Measurements from ENCODE around the gene MAMSTR.
"Not testable (repeated sequence)": the region's sequence is repeated elsewhere in the genome, so short reads cannot be mapped to it uniquely, and the experiment has no call there.

The MAMSTR gene

DNA sequence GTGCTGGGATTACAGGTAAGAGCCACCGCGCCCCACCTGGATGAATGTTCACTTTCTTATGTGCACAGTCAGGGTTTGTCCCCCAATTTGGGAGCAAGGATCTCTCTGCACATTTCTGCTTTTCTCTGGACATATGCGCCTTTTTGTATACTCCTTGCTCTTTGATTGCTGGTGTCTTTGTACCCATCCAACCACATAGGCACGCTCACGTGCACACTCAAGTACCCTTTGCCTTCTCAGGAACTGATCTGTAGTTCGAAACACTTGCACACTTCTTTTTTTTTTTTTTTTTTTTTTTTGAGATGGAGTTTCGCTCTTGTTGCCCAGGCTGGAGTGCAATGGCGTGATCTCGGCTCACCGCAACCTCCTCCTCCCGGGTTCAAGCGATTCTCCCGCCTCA is 1.4 kb downstream of the MAMSTR start:
- DNase-seq = not testable (repeated sequence)

DNA sequence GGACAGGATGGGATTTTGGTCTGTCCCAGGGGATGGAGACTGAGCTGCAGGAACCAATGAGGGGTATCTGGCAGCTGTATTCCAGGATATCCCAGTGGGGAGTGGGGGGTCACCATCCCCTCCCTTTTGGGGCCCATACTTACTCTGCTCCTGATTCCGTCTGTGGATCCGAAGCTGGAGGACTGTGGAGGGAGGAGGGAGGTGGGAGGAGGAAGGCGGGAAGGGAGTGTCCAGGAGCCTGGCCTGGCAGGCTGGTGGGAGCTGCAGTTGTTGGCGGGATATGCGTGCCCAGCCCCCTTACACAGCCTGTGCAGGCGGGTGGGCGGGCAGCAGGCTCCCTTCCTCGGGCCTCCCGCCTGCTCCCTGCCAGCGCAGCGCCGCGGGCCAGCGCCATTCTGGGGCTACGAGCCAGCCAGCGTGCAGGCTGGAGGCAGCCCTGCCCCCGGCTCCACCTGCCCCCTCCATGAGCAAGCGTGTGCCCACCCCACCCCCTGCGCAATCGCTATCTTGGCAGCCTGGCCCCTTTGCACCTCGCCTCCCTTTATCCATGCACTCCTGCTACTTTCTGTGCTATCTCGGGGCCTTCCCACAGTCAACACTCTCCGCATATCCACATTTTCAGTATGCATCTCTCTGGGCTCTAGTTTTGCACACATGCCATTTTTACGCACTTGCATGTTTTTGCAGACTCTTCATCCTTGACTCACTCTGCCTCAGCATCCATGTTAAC is 2.8 kb downstream of the MAMSTR start:
- peak; percentile 86 for DNase-seq

DNA sequence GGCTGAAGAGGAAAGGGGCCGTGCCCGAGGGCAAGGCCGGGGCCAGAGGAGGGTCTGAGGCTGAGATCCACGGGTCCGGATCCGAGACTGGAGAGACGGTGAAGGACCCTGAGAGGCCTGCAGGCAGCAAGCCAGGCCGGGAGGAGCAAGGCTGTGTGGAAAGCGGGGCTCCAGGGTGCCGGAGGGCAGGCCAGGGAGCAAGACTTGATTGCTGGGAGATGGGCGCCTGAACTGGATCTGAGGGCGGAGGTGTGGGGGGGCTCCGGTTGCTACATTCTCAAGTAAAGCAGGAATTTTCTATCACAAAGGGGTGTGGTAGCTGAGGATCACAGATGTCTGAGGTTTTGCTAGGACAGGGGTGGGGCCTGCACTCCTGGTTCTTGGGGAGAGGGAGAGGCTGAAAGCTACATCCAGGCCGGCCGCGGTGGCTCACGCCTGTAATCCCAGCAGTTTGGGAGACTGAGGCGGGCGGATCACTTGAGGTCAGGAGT is 3.8 kb downstream of the MAMSTR start:
- no peak for DNase-seq

DNA sequence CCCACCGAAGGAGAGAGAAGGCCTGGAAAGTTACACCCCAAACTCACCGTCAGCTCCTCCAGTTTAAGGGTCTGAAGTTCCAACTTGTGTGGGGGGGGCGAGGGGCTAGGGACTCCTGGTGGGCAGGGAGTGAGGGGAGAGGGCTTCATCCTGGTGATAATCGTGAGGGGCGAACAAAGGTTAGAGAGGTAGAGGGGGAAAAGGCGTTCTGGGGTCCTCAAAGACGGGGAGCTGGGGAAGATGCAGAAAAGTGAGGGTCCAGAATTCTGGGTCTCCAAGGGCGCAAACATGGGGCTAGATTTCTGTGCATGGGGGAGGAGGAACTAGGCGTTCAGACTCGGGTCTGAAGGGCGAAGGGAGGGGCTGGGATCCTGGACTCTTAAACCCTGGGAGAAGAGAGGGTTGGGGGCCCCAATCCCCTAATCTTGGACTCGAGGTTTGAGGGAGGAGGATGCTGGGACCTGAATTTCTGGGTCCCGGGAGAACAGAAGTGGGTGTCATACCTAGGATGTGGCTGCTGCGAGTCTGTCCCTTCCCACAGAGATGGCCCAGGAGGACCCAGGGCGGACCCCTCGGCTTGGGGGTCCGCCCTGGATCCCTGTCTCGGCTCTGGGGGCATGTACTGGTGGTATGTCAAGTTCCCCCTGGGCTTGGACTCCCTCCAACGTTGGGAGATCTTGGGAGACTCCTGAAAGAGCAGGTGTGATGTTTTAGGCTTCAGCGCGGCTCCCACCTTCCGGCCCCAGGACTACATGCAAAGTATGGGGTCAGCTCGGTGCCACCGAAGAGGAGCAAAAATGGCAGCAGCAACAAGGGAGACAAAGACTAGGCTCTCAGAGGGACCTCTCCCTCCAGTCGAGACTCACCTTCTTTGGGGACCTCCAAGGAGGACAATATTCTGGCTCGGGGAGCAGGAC is 4.5 kb downstream of the MAMSTR start:
- no peak for DNase-seq

DNA sequence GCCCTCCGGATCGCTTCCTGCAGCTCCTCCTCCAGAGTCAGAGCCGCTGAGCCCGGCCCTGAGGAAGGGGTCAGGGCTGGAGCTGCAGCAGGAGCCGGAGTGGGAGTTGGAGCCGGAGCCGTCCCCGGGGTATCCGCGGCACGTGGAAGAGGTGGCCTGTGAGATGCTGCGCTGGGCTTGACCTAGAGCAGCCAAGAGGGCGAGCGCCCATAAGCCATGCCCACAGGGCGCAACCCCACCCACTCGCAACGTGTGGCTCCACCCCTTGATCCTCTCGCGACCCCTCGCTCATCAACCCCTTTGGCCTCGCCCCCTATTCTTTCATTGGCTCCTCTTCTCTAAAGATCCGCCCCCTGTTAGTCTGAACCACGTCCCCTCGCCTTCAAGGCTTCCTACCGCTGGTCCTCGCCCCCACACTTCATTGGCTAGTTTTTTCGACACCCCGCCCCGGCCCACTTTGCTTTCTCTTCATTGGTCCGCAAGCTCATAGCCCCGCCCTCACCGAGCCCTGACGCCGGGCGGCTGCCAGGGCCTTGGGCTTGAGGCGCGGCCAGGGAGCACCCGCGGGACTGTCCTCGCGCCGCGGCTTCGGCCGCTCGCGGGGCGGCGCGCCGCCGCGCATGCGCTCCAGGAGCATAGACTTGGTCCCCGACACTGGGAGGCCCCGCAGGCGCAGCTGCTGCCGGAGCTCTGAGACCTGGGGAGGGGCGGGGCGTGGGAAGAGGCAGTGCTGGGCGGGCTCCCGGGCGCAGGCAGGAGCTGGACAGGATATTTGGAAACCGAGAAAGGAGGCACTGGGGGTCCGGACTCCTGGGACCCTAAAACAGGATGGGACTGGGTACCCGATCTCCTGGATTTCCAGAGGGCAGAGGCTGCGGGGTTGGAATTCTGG is 5.4 kb downstream of the MAMSTR start:
- DNase-seq = peak; percentile 93

DNA sequence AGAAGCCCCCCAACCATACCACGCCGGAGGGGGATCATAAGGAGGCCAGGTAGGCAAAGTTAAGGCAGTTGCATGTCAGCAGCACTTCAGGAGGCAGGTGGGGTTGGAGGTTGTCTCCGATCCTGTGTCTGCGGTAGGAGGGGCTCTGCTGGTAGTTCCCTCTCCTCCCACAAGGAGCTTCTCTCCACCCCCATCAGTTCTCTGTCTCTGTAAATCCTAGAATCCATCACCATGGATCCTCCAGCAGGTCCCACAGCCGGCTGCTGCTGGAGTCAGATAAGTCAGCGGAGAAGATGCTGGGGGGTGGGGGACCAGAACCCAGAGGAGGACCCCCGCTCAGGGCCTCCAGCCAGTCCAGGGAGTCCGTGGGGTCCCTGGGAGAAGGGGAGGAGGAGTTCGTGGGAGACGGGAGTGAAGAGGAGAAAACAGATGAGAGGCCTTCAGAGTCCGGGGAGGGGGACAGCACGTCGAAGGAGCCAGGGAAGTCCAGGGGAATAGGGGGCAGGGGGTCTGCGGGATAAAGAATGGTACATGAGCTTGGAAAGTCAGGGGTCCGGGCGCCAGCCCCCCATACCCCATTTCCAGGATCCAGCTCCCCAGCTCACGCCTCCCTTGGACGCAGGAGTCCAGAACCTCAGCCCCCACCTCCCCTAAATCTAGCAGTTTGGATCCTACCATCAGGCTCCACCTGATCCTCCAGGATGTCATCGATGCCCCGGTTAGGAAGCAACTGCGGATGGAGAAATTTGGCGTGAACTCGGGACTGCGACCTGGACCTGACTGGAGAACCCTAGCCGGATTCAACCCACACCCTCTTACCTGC is 6.3 kb downstream of the MAMSTR start:
- DNase-seq = no peak

DNA sequence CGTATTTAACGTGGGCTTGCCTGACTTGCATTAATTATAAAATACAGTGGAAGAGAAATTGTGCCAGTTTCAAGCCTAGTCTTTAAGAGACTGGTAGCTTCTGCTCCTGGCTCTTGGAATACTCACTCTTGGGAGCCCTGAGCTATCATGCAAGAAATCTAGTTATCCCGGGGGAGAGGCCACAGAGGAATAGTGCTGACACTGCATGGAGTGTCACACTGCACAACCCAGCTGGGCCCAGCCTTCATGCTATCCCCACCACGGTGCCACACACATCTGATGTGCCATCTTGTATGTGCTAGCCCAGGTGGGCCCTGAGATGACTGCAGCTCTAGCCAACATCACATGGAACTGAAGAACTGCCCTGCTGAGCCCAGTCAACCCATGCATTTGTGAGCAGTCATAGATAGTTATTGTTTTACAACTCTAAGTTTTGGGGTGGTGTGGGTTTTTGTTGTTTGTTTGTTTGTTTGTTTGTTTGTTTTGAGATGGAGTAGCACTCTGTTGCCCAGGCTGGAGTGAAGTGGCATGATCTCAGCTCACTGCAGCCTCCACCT is 8.3 kb downstream of the MAMSTR start:
- no peak for DNase-seq

DNA sequence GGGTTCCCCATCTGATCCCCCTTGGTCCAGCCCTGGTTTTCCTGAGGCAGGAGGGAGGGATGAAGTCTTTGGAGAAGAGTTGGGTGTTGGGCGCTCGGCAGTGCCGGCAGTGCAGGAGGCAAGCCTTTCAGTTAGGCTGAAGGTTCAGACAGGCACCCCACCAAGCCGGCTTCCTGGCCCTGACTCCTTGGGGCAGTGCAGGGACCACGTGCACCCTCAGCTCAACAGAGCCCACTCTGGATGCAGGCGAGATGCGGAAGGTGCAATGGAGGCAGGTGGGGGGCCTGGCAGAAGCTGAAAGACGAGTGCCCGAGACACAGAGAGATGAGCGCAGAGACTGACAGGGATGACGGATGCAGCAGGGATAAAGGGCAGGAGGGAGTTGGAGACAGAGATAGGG is 11.1 kb downstream of the MAMSTR start:
- no peak for DNase-seq

DNA sequence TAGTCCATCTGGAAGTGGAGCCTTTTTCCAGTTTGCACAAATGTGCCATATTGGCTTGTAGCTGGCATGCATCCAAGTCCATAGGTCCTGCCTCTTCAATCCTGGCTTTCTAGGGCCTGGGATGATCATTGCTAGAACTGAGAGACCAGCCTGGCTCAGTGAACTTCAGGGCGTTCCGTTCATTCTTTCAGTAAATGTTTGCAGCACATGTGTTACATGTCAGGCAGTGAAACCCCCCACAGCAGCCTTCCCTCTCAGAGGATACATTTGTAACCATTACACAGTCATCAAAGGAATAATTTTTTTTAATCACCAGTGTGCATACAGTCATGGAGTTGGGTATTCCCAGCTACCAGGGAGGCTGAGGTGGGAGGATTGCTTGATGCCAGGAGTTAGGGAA is 14.1 kb downstream of the MAMSTR start:
- DNase-seq = no peak

DNA sequence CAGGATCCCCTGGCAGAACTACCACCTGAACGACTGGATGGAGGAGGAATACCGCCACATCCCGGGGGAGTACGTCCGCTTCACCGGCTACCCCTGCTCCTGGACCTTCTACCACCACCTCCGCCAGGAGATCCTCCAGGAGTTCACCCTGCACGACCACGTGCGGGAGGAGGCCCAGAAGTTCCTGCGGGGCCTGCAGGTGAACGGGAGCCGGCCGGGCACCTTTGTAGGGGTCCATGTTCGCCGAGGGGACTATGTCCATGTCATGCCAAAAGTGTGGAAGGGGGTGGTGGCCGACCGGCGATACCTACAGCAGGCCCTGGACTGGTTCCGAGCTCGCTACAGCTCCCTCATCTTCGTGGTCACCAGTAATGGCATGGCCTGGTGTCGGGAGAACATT is 16.2 kb downstream of the MAMSTR start:
- DNase-seq = no peak

DNA sequence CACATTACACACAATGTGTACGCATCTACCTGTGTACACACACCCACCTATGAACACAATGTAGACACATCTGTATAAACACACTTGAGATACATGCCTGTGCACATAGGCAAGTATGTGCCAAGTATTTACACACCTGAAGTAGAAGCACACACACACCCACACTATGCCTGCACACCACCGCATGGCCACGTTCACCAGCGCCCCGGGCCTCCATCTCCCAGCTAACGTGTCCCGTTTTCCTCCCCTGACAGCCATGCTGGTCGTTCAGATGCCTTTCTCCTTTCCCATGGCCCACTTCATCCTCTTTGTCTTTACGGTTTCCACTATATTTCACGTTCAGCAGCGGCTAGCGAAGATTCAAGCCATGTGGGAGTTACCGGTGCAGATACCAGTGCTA is 16.8 kb downstream of the MAMSTR start:
- no peak for DNase-seq

DNA sequence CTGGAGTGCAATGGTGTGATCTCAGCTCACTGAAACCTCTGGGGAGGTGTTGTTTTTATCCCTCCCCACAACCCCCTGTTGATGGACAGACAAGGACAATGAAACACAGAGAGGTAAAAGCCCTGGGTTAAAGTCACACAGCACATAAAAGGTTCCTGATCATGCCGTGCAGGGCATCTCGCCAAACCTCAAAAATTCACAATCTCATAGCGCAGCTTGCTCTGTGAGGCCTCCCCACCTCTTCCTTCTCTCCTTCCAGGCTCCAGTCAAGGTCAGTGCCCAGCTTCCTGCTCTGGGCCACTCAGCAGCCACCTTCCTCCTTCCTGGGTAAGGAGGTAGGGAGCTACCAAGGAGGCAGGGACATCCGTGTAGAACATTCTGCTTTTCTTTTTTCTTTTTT is 21.5 kb downstream of the MAMSTR start:
- DNase-seq = no peak

DNA sequence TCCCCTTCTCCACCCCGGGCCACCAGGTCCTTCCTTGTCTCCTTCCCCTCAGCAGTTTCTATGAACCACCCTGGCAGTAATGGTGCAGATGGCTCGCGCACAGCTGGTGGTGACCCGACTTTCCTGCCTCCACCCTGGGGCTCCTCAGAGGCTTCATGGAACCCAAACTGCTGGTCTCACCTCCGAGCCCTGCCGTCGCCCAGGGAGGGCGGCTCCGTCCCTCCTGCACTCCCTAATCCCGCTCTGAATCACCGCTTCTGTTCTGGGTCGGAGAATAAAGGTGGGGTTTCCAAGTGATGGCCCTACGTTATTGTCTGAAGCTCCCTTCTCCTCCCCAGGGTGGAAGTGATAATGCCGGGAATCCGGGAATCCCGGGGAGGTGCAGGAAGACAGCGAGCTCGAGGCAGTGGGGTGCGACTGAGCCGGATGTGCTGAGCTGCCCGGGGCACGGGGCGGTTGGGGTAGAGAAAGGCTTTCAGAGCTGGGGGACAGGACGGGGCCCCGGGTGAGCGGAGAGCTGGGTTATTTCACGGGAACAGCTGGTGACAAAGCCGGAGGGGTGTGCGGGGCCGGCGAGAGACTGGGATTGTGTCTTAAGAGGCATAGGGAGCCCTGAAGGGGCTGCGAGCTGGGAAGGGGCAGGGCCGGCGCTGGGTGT is 23.0 kb downstream of the MAMSTR start:
- DNase-seq = no peak

DNA sequence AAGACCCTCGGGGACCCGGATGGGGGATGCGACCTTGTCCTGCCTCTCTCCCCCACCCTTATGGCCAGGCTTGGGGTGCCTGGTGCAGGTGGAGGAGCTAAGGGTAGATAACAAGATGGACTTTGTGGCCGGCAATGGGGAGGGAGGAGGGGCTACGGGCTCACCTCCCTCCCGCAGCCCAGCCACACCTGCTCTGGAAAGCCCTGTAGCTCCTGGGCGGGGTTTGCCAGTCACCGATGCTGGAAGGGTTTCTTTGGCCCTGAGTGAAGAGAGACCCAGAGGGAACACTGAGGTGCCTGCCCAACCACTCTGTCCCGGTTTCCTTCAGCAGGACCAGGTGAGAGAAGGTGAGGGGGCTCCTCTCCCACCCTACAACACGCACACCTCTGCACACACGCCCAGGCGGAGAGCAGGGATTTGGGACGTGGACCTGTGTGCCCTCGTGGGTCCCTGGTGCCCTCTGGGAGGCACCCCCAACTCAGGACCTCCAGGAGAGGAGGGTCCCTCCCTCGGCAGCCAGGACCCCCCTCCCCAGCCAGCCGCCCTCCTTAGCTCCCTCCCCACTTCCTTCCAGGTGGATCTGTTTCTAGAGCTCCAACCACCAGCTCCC is 23.7 kb downstream of the MAMSTR start, which contains the start of gene FUT2:
Gene FUT2, plus strand, starts transcription at position 229 of the 610 bp plus-strand sequence. CDS start 6,986 bp downstream, outside the sequence.
- no peak for DNase-seq

DNA sequence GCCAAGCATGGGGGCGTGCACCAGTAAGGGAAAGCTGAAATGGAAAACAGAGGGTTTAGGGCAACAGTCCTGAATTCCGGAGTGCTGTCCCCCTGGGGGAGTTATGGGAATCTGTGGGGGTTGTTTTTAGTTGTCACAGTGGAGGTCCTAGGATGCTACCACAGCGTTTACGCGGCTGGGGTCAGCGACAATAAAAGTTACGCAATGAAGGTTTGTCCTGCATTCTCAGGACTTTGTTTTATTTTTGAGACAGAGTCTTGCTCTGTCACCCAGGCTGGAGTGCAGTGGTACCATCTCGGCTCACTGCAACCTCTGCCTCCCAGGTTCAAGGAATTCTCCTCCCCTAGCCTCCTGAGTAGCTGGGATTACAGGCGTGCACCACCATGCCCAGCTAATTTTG is 25.9 kb downstream of the MAMSTR start:
- DNase-seq = not testable (repeated sequence)

DNA sequence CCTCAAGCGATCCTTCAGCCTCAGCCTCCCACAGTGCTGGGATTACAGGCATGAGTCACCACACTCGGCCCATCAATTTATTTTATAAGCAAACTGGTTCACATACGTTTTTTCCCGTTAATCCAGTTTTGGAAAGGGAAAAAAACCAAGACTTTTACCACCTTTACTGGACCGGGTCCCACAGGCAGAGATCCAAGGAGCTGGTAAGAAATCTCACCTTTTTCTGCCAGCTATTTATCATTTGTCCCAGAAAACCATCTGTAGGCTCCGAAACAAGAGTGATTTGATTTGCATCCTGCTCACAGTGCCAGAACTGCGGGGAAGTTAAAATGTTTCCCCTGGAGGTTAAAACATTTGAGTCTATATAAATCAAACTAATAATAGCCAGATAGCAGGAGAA is 30.1 kb downstream of the MAMSTR start:
- no peak for DNase-seq

DNA sequence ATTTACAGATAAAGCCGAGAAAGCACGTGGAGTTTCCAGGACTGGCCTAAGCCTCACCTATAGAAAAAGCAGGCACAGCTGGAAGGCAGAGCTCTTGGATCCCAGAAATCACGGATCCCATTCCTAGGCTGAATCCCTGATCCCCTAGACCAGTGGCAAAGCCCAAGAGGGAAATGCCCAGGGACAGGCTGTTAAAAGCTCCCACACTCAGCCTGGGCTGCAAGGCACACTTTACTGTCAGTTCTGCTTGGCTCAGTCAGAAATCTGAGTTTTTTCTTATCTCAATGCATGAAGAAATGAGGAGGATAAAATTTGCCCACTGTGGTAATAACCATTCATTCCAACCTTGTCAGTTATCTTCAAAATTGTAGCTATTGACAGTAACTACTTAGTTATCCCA is 31.7 kb downstream of the MAMSTR start:
- no peak for DNase-seq

DNA sequence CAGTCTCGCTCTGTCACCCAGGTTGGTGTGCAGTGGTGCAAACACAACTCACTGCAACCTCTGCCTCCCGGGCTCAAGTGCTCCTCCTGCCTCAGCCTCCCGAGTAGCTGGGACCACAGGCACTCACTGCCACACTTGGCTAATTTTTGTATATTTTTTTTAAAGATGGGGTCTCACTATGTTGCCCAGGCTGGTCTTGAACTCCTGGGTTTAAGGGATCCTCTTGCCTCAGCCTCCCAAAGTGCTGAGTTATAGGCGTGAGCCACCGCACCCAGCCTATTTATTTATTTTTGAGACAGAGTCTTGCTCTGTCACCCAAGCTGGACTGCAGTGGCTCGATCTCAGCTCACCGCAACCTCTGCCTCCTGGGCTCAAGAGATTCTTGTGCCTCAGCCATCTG is 32.9 kb downstream of the MAMSTR start:
- not testable (repeated sequence) for DNase-seq

DNA sequence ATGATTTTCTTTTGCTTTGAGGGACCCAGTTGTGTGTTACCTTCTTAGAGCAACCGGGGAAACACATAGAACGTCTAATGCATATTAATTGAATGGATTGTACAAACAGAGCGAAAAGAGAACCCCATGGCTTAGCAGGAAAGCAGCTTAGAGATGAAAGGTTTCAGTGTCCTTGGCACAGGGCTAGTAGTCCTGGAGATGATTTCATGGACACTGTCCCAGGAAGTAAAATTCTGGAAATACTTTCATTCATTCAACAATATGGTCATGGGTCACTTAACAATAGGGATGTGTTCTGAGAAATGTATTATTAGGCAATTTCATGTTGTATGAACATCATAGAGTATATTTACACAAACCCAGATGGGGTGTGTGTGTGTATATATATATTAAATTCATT is 33.4 kb downstream of the MAMSTR start:
- no peak for DNase-seq

DNA sequence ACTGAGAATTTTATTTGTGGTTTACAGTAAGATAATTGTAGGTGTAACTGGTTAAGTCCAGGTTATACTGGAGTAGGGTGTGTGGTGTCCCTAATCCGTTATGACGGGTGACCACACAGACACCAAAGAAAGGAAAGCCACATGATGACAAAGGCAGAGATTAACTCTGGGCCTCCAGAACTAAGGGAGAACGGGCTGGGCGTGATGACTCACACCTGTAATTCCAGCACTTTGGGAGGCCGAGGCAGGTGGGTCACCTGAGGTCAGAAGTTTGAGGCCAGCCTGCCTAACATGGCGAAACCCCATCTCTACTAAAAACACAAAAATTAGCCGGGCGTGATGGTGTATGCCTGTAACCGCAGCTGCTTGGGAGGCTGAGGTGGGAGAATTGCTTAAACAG is 33.9 kb downstream of the MAMSTR start:
- DNase-seq = no peak

DNA sequence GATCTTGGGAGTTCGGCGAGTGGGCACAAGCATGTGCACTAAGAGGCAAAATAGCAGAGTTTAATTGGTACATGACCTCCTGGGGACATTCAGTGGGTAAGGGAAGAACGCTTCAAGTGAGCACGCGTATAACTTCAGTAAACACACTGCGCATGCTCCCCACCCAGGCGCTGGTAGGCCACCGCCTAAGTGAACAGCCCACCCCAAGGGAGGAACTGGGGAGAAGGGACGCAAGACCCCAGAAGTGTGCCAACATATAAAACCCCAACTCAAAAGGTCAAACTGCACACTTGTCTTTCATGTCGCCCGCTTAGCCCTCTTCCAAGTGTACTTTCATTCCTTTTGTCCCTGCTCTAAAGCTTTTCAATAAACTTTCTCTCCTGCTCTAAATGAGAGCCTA is 36.2 kb downstream of the MAMSTR start:
- no peak for DNase-seq

Measured in NCI-H446 treated with DMSO at 0.1 percent for 48 hours (cell line).